IMR-90 (cell line): ENCODE data around the gene CLDN9. TPM values are rescaled to one million over a fixed set of nuclear protein-coding genes. Genes with fewer than 3 reads are reported as not detected.

Experiments used
- ATAC-seq: fragments of 200-7000 bp; cut with Tn5 transposase; 2 replicates; pipeline ENCODE4 v1.9.1; 2020; ENCODE audit warnings: low read depth, mild to moderate bottlenecking, moderate library complexity
- BruUV-seq: library from RNA; stranded (reverse); fragments of 400-500 nt; replicated peaks from 2 replicates; lab custom pipeline; 2021; lab: Mats Ljungman, UMichigan
- CTCF ChIA-PET: fragments of 300-600 bp; formaldehyde crosslinking; extraction: SDS; loops from one replicate; lab custom pipeline; 2021; ENCODE audit warnings: antibody characterized with exemption; lab: Yijun Ruan, JAX
- POLR2A ChIA-PET: fragments of 300-600 bp; sonication (Branson Sonifier 250); formaldehyde crosslinking; loops from one replicate; lab custom pipeline; 2022; ENCODE audit warnings: antibody characterized with exemption; ENCODE audit not compliant: unreplicated experiment; lab: Charles Lee
- DNase-seq: peaks from one replicate; pipeline ENCODE4 v3.0.0; 2013
- H2AFZ ChIP-seq: replicated peaks from 2 replicates; pipeline ENCODE3; 2013; ENCODE audit warnings: low read length, mild to moderate bottlenecking; ENCODE audit not compliant: poor library complexity
- H2AK5ac ChIP-seq: 2 replicates; pipeline ENCODE4 v1.6.1; 2013; ENCODE audit warnings: low read depth, low read length, inconsistent platforms
- H2AK9ac ChIP-seq: replicated peaks from 2 replicates; pipeline ENCODE3; 2013; ENCODE audit warnings: mild to moderate bottlenecking, low read depth, low read length, moderate library complexity; ENCODE audit not compliant: poor library complexity
- H2BK120ac ChIP-seq: 2 replicates; pipeline ENCODE4 v1.6.1; 2013; ENCODE audit warnings: low read depth, low read length, inconsistent platforms
- H2BK15ac ChIP-seq: 3 replicates; pipeline ENCODE4 v1.6.1; 2013; ENCODE audit warnings: low read depth, low read length, inconsistent platforms
- H2BK20ac ChIP-seq: 2 replicates; pipeline ENCODE4 v1.6.1; 2013; ENCODE audit warnings: low read depth, mild to moderate bottlenecking, inconsistent platforms, low read length, moderate library complexity
- H2BK5ac ChIP-seq: 2 replicates; pipeline ENCODE4 v1.6.1; 2013; ENCODE audit warnings: mild to moderate bottlenecking, low read depth, low read length, inconsistent platforms; ENCODE audit not compliant: poor library complexity, severe bottlenecking
- H3K14ac ChIP-seq: replicated peaks from 2 replicates; pipeline ENCODE4 v1.6.1; 2013; ENCODE audit warnings: low read depth, low read length, inconsistent platforms
- H3K18ac ChIP-seq: 2 replicates; pipeline ENCODE4 v1.6.1; 2013; ENCODE audit warnings: low read depth, low read length, control low read depth
- H3K23ac ChIP-seq: 2 replicates; pipeline ENCODE4 v1.6.1; 2013; ENCODE audit warnings: low read depth, low read length, inconsistent platforms
- H3K27ac ChIP-seq: 2 replicates; pipeline ENCODE4 v1.5.1; 2013; ENCODE audit warnings: mild to moderate bottlenecking, control low read depth, low read length; ENCODE audit not compliant: insufficient read depth
- H3K27me3 ChIP-seq: 2 replicates; pipeline ENCODE4 v1.6.1; 2013; ENCODE audit warnings: low read length; ENCODE audit not compliant: control insufficient read depth, insufficient read depth
- H3K36me3 ChIP-seq: 2 replicates; pipeline ENCODE4 v1.6.1; 2013; ENCODE audit warnings: low read length, mixed read lengths; ENCODE audit not compliant: control insufficient read depth, insufficient read depth
- H3K4ac ChIP-seq: 2 replicates; pipeline ENCODE4 v1.6.1; 2013; ENCODE audit warnings: low read depth, low read length, inconsistent platforms
- H3K4me1 ChIP-seq: 2 replicates; pipeline ENCODE4 v1.6.1; 2013; ENCODE audit warnings: low read length, mixed read lengths; ENCODE audit not compliant: control insufficient read depth, insufficient read depth
- H3K4me2 ChIP-seq: 2 replicates; pipeline ENCODE4 v1.6.1; 2013; ENCODE audit warnings: low read depth, mild to moderate bottlenecking, control low read depth, low read length, moderate library complexity
- H3K4me3 ChIP-seq: 2 replicates; pipeline ENCODE4 v1.5.1; 2013; ENCODE audit warnings: low read depth, mild to moderate bottlenecking, control low read depth, low read length, moderate library complexity; ENCODE audit not compliant: insufficient read depth
- H3K56ac ChIP-seq: 2 replicates; pipeline ENCODE4 v1.6.1; 2013; ENCODE audit warnings: low read length, inconsistent platforms; ENCODE audit not compliant: insufficient read depth; ENCODE audit errors: extremely low read depth
- H3K79me1 ChIP-seq, 2 experiments: 2 replicates each; pipeline ENCODE4 v1.6.1; 2013; ENCODE audit warnings: low read length in 2 of 2, inconsistent platforms in 1 of 2, low read depth in 1 of 2
- H3K9ac ChIP-seq: 2 replicates; pipeline ENCODE4 v1.6.1; 2013; ENCODE audit warnings: low read depth, low read length, control low read depth
- H3K9me1 ChIP-seq: 2 replicates; pipeline ENCODE4 v1.6.1; 2013; ENCODE audit warnings: low read length, inconsistent platforms; ENCODE audit not compliant: insufficient read depth
- H3K9me3 ChIP-seq: 2 replicates; pipeline ENCODE4 v1.6.1; 2013; ENCODE audit warnings: low read length; ENCODE audit not compliant: control insufficient read depth, insufficient read depth
- H4K20me1 ChIP-seq: 2 replicates; pipeline ENCODE4 v1.6.1; 2013; ENCODE audit warnings: low read length, inconsistent platforms; ENCODE audit not compliant: insufficient read depth
- H4K5ac ChIP-seq: 2 replicates; pipeline ENCODE4 v1.6.1; 2013; ENCODE audit warnings: mild to moderate bottlenecking, low read depth, low read length, control low read depth
- H4K8ac ChIP-seq, 2 experiments: 2 replicates each; pipeline ENCODE4 v1.6.1; 2013; ENCODE audit warnings: low read depth in 2 of 2, low read length in 2 of 2, control low read depth in 1 of 2, inconsistent platforms in 1 of 2
- H4K91ac ChIP-seq: 2 replicates; pipeline ENCODE4 v1.6.1; 2013; ENCODE audit warnings: low read depth, low read length, inconsistent platforms; ENCODE audit not compliant: insufficient read depth
- BHLHE40 ChIP-seq: fragments of 150-350 bp; IDR thresholded peaks from 2 replicates; pipeline ENCODE4 v1.6.1; 2016; ENCODE audit warnings: mild to moderate bottlenecking, low read depth, low read length
- RFX5 ChIP-seq: IDR thresholded peaks from 2 replicates; pipeline ENCODE4 v1.8.0; 2012; ENCODE audit warnings: low read depth, mild to moderate bottlenecking, low read length, moderate library complexity
- WGBS, 2 experiments: methylation state at CpG; one replicate each; pipeline versions ENCODE4 v1.1.5 to v1.1.7; 2013; ENCODE audit warnings: missing lambda C conversion rate in 2 of 2; ENCODE audit not compliant: insufficient read length in 1 of 2; ENCODE audit errors: extremely low coverage in 2 of 2; 5-methylcytosine and 5-hydroxymethylcytosine counted together
- dilution Hi-C: fragments of 300-500 bp; cut with HindIII; formaldehyde crosslinking; loops from one replicate; pipeline ENCODE4 v1.14.3; 2018; ENCODE audit warnings: low sequenced_read_pairs; ENCODE audit not compliant: unreplicated experiment
- in situ Hi-C: fragments of 300-500 bp; cut with MboI; formaldehyde crosslinking; loops from 3 replicates; pipeline ENCODE4 v1.14.3; 2019; ENCODE audit warnings: low sequenced_read_pairs, inconsistent platforms, mixed read lengths
- intact Hi-C: fragments of 100-400 bp; cut with micrococcal nuclease; formaldehyde crosslinking; loops from 2 replicates; pipeline ENCODE4 v1.10.0; 2022
- polyA plus RNA-seq, 3 experiments: library from polyadenylated mRNA; depleted of rRNA; stranded (reverse); fragments of >200 nt; gene quantifications; 2 replicates each; pipeline ENCODE4 v1.2.3, GENCODE V29; 2012; ENCODE audit warnings: low replicate concordance in 1 of 3
- total RNA-seq: library from RNA; depleted of rRNA; stranded (reverse); fragments of >200 nt; gene quantifications from 2 replicates; pipeline ENCODE4 v1.2.3, GENCODE V29; 2012
- TF ChIP-seq, protein P1 (sequence below): conservative IDR thresholded peaks from 2 replicates; pipeline ENCODE4 v1.5.1; 2012; ENCODE audit warnings: mild to moderate bottlenecking, low read depth, low read length, improper control_type of control experiment
- TF ChIP-seq, protein P2 (sequence below): fragments of 150-350 bp; IDR thresholded peaks from 2 replicates; pipeline ENCODE4 v1.6.1; 2017; ENCODE audit warnings: mild to moderate bottlenecking, antibody characterized with exemption, low read length, low read depth

CLDN9 gene
- total and polyA plus RNA-seq, 2 of the 4 experiments (the other 2 are of a cell fraction) = 0.05 TPM; not detected in 1

DNA sequence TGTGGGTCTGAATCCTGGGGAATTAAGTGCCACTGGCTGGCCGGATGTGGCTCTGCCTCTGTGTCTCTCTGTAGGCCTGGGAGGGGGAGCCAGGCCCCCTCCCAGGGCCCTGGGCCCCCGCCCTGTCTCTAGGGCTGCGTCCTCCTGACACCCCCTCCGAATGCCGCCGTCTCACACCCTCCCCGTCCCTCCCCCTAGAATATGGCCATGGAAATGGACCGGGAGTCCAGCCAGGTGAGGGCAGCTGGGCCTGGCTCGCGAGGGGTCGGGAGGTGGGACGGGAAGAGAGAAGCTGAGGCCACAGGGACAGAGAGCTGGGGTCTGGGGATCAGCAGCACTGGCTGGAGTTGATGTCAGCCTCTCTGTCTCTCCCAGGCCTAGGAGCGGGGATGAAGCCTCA lies 16.4 kb upstream of the CLDN9 start:
- WGBS, 2 experiments = no CpG with 5 or more reads among the region's 13 CpGs
- no peak overlapping the region for H3K56ac ChIP-seq
- H2AK5ac ChIP-seq = no peak overlapping the region
- ATAC-seq (no peak), DNase-seq (no peak)
- no peak overlapping the region for H3K4me2 ChIP-seq
- H3K27me3 ChIP-seq = peaks cover 54% of the 10 kb centered on the region
- H3K14ac ChIP-seq = no peak overlapping the region
- H3K9me1 ChIP-seq = no peaks in the 10 kb centered on the region
- H3K4ac ChIP-seq = no peak overlapping the region
- H3K18ac ChIP-seq = no peak overlapping the region
- no peak overlapping the region for H4K91ac ChIP-seq
- H3K9ac ChIP-seq = no peak overlapping the region
- no peak overlapping the region for H4K5ac ChIP-seq
- no TSS peak for BruUV-seq
- in situ Hi-C loops = no loop called here
- no peak overlapping the region for H2BK5ac ChIP-seq
- no peaks in the 10 kb centered on the region for H3K9me3 ChIP-seq
- no peak overlapping the region for H4K8ac ChIP-seq
- no peaks in the 10 kb centered on the region for H3K4me1 ChIP-seq
- no peaks in the 10 kb centered on the region for H3K36me3 ChIP-seq
- H4K20me1 ChIP-seq = no peaks in the 10 kb centered on the region
- TF ChIP-seq, protein P1, sequence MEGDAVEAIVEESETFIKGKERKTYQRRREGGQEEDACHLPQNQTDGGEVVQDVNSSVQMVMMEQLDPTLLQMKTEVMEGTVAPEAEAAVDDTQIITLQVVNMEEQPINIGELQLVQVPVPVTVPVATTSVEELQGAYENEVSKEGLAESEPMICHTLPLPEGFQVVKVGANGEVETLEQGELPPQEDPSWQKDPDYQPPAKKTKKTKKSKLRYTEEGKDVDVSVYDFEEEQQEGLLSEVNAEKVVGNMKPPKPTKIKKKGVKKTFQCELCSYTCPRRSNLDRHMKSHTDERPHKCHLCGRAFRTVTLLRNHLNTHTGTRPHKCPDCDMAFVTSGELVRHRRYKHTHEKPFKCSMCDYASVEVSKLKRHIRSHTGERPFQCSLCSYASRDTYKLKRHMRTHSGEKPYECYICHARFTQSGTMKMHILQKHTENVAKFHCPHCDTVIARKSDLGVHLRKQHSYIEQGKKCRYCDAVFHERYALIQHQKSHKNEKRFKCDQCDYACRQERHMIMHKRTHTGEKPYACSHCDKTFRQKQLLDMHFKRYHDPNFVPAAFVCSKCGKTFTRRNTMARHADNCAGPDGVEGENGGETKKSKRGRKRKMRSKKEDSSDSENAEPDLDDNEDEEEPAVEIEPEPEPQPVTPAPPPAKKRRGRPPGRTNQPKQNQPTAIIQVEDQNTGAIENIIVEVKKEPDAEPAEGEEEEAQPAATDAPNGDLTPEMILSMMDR = no peak
- TF ChIP-seq RFX5 (no peak), BHLHE40 (no peak)
- TF ChIP-seq, protein P2, sequence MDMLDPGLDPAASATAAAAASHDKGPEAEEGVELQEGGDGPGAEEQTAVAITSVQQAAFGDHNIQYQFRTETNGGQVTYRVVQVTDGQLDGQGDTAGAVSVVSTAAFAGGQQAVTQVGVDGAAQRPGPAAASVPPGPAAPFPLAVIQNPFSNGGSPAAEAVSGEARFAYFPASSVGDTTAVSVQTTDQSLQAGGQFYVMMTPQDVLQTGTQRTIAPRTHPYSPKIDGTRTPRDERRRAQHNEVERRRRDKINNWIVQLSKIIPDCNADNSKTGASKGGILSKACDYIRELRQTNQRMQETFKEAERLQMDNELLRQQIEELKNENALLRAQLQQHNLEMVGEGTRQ = no peak
- no peak overlapping the region for H3K27ac ChIP-seq
- H2AFZ ChIP-seq = no peak overlapping the region
- no peak overlapping the region for H3K23ac ChIP-seq
- ChIA-PET CTCF (no interaction called here), POLR2A (no interaction called here)
- intact Hi-C loops = no loop called here
- H3K4me3 ChIP-seq = no peak overlapping the region
- no peak overlapping the region for H2BK15ac ChIP-seq
- H2BK120ac ChIP-seq = no peak overlapping the region
- H2BK20ac ChIP-seq = no peak overlapping the region
- no peaks in the 10 kb centered on the region for H3K79me1 ChIP-seq
- no peak overlapping the region for H2AK9ac ChIP-seq
- dilution Hi-C loops = no loop called here
